MCF 10A (cell line): ENCODE results near the gene GDPD5. TPM values are rescaled to one million over a fixed set of nuclear protein-coding genes. Genes with fewer than 3 reads are reported as not detected.

Source experiments
- BruUV-seq: library from RNA; stranded (reverse); fragments of 400-500 nt; replicated peaks from 2 replicates; lab custom pipeline; 2021; lab: Mats Ljungman, UMichigan
- CTCF ChIA-PET: fragments of 300-600 bp; sonication (Branson Sonifier 250); formaldehyde crosslinking; extraction: SDS; loops from one replicate; lab custom pipeline; 2021; ENCODE audit warnings: antibody characterized with exemption, inconsistent platforms; lab: Yijun Ruan, JAX
- POLR2A ChIA-PET: fragments of 300-600, 350-650 bp; sonication (Branson Sonifier 250); formaldehyde crosslinking; extraction: SDS; loops from one replicate; lab custom pipeline; 2020; ENCODE audit warnings: antibody characterized with exemption, inconsistent platforms; lab: Yijun Ruan, JAX
- DNase-seq: peaks from one replicate; pipeline ENCODE4 v3.0.0-alpha.2; 2018; ENCODE audit not compliant: unreplicated experiment
- H3K27ac Mint-ChIP-seq: one replicate; pipeline ENCODE4 v1.8.0; 2022; ENCODE audit warnings: mild to moderate bottlenecking, low read depth, mixed read lengths; ENCODE audit not compliant: unreplicated experiment
- H3K27me3 Mint-ChIP-seq: one replicate; pipeline ENCODE4 v1.8.0; 2022; ENCODE audit warnings: mixed read lengths; ENCODE audit not compliant: insufficient read depth, unreplicated experiment
- H3K36me3 Mint-ChIP-seq: one replicate; pipeline ENCODE4 v1.8.0; 2022; ENCODE audit warnings: mild to moderate bottlenecking, moderate library complexity, mixed read lengths; ENCODE audit not compliant: insufficient read depth, unreplicated experiment
- H3K4me1 Mint-ChIP-seq: one replicate; pipeline ENCODE4 v1.8.0; 2022; ENCODE audit warnings: mixed read lengths; ENCODE audit not compliant: insufficient read depth, unreplicated experiment
- H3K4me3 Mint-ChIP-seq: one replicate; pipeline ENCODE4 v1.8.0; 2022; ENCODE audit warnings: mild to moderate bottlenecking, moderate library complexity, mixed read lengths; ENCODE audit not compliant: unreplicated experiment
- H3K9me3 Mint-ChIP-seq: one replicate; pipeline ENCODE4 v1.8.0; 2022; ENCODE audit warnings: mixed read lengths; ENCODE audit not compliant: unreplicated experiment
- CTCF ChIP-seq: fragments of 200-600 bp; IDR thresholded peaks from one replicate; pipeline ENCODE4 v1.8.0; 2022; ENCODE audit warnings: antibody characterized with exemption, mild to moderate bottlenecking; ENCODE audit not compliant: unreplicated experiment
- intact Hi-C: fragments of 100-400 bp; cut with micrococcal nuclease; formaldehyde crosslinking; loops from 2 replicates; pipeline ENCODE4 v1.14.1; 2022
- total RNA-seq: library from RNA; stranded (reverse); gene quantifications from 2 replicates; pipeline ENCODE4 v1.2.3, GENCODE V29; 2022

The GDPD5 gene
- total RNA-seq, 1 experiment from 2014 or later, result 5.6 TPM

GRCh38 chr11:75547177-75547576, 21.4 kb upstream of the GDPD5 start:
- H3K9me3 Mint-ChIP-seq, result no peaks in the 10 kb centered on the region
- peaks cover 5% of the 10 kb centered on the region for H3K4me1 Mint-ChIP-seq
- no TSS peak for BruUV-seq
- no peak overlapping the region for H3K27ac Mint-ChIP-seq
- intact Hi-C loops, result loop anchor here (1.0 to 5.0 kb wide), 4 partner anchors 15 to 256 kb away; partner anchors contain the start of gene SERPINH1
- ChIA-PET POLR2A (interaction anchor here (0.9 to 1.8 kb wide), 3 partner anchors 15 to 17 kb away, joined by 3 to 5 read pairs (median 4); no protein-coding TSS in a partner anchor), CTCF (interaction anchor here (0.6 to 1.6 kb wide), 12 partner anchors 8 to 766 kb away, joined by 3 to 10 read pairs (median 3); no protein-coding TSS in a partner anchor)
- no peak overlapping the region for H3K4me3 Mint-ChIP-seq
- no peak for TF ChIP-seq CTCF
- no peak for DNase-seq
- H3K36me3 Mint-ChIP-seq, result no peaks in the 10 kb centered on the region
- no peaks in the 10 kb centered on the region for H3K27me3 Mint-ChIP-seq

- Mint-ChIP-seq H3K27me3 (no peaks in the 10 kb centered on the region), H3K4me3 (no peak overlapping the region), H3K9me3 (no peaks in the 10 kb centered on the region), H3K36me3 (no peaks in the 10 kb centered on the region), H3K27ac (no peak overlapping the region), H3K4me1 (peaks cover 5% of the 10 kb centered on the region)
- POLR2A ChIA-PET, result no interaction called here
- BruUV-seq, result no TSS peak
- intact Hi-C loops, result no loop called here
- no peak for DNase-seq
- CTCF ChIA-PET, result interaction anchor here (0.6 to 1.8 kb wide), 5 partner anchors 10 to 99 kb away, joined by 3 to 10 read pairs (median 5); no protein-coding TSS in a partner anchor
- no peak for TF ChIP-seq CTCF
Observed at GRCh38 chr11:75543806-75544205, 18.1 kb upstream of the GDPD5 start.

GRCh38 chr11:75542088-75542438, 16.3 kb upstream of the GDPD5 start:
- ChIA-PET CTCF (interaction anchor here (1.2 kb wide), 1 partner anchor 10 kb away, joined by 5 read pairs; no protein-coding TSS in a partner anchor), POLR2A (no interaction called here)
- peaks cover 7% of the 10 kb centered on the region for H3K4me1 Mint-ChIP-seq
- H3K36me3 Mint-ChIP-seq, result no peaks in the 10 kb centered on the region
- no peaks in the 10 kb centered on the region for H3K9me3 Mint-ChIP-seq
- no TSS peak for BruUV-seq
- no peaks in the 10 kb centered on the region for H3K27me3 Mint-ChIP-seq
- intact Hi-C loops, result no loop called here
- no peak overlapping the region for H3K27ac Mint-ChIP-seq
- no peak for DNase-seq
- H3K4me3 Mint-ChIP-seq, result no peak overlapping the region
- TF ChIP-seq CTCF, result no peak

GRCh38 chr11:75541193-75542087, 15.7 kb upstream of the GDPD5 start:
- no peak overlapping the region for H3K27ac Mint-ChIP-seq
- TF ChIP-seq CTCF, result no peak
- H3K27me3 Mint-ChIP-seq, result no peaks in the 10 kb centered on the region
- POLR2A ChIA-PET, result no interaction called here
- no peak overlapping the region for H3K4me3 Mint-ChIP-seq
- H3K36me3 Mint-ChIP-seq, result no peaks in the 10 kb centered on the region
- intact Hi-C loops, result no loop called here
- H3K9me3 Mint-ChIP-seq, result no peaks in the 10 kb centered on the region
- no TSS peak for BruUV-seq
- CTCF ChIA-PET, result interaction anchor here (0.6 to 1.5 kb wide), 3 partner anchors 9 to 535 kb away, joined by 3 to 5 read pairs (median 4); no protein-coding TSS in a partner anchor
- peaks cover 7% of the 10 kb centered on the region for H3K4me1 Mint-ChIP-seq
- no peak for DNase-seq
